ENCODE measurements around the gene LPAR2. TPM values are rescaled to one million over a fixed set of nuclear protein-coding genes. Genes with fewer than 3 reads are reported as not detected.

LPAR2 gene
- 0.66 and 0.87 TPM in 2 replicates for total RNA-seq

GRCh38 chr19:19627621-19628500 lies at the start of gene LPAR2:
Gene LPAR2, minus strand, starts transcription at chr19:19628220. Its CDS starts 945 bp downstream, at chr19:19627275.

DNA sequence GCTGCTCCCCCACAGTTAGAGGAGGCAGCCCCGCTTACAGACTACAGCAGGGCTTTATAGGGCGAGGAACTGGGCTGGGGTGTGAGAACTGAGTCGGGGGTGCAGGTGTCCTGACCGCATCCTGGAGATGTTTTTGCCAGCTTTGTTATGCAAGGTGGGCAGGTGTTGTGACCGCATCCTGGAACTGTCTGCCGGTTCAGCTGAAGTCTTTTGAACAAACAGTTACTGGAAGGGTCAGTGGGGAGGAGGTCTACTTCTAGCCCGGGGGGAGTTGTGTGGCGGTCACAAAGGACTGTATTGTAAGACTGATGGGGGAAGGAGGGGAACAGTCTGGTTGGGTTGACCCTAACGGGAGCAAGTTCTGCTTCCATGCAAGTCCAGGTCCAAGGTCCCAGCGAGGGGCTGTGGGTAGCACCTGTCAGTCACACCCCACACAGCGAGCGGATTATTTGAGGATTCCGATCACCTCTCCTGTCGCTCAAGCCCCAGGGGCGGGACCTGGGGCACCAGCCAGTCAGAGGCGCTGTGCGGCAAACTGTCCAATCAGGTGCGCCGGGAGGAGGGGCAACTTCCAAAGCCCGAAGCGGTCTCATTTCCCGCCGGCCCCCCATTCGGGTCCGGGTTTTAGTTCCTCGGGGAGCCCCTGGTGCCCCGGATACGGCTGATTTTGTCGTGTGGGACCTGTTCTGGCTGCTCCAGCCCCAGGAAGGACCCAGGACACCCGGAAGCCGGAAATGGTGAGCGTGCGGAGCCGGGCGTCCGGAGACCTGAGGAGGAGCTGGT lies 40.4 kb upstream of the LPAR2 start, which contains the start of gene ZNF101:
ZNF101 (plus strand) TSS at position 610 of the 783 bp plus-strand sequence; CDS start at position 735, 125 bp downstream.

GRCh38 chr19:19663256-19664120 lies 35.5 kb upstream of the LPAR2 start, which contains the start of gene ATP13A1:
Gene ATP13A1, minus strand, starts transcription at chr19:19663676. Its CDS starts 10 bp downstream, at chr19:19663666.

GRCh38 chr19:19643158-19644053 lies 15.4 kb upstream of the LPAR2 start, which contains the start of gene GMIP:
Gene GMIP, minus strand, starts transcription at chr19:19643657. Its CDS starts 128 bp downstream, at chr19:19643529.

DNA sequence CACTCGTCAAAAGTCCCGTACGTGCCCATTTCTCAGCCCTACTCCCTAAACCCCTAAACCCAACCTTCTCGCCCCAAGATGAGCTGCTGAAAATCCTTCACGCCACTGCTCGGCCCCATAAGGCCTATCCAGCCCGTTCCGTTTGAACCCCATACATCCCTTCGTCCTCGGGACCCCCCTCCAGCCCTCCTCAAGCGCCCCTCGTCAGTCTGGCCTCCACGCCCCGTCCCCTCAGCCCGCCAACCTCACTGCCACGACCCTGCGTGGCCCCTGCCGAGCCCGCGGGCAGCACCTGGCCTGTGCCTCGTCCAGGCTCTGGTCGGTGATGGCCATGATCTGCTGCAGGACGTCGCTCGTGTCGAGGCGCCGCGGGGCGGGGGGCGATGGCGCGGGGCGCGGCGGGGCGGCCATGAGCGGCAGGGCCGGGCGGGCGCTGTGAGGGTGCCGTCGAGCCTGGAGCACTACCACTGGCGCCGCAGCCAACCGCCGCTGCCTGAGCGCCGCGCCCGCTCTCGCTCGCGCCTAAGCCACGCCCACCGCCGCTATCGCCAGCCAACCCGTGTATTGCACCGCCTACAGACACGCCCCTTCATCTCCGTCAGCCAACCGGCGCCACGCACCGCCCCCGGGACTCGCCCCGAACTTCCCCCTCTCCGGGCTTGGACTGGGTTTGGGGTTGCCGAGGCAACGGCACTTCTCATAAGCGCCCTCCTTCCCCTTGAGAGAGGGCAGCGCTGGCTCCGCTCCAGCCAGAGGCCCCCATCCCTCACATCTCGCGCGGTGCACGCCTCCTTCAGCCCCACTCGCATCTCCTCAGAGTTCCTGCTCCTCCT lies 9.6 kb downstream of the LPAR2 start, which contains the start of gene PBX4:
PBX4 (minus strand) TSS at position 469 of the 833 bp plus-strand sequence; CDS start at position 411, 58 bp downstream.

Other genes with a start within 250 kb of the LPAR2 start
- gene GATAD2A, start 222.5 kb downstream of the LPAR2 start, total RNA-seq = 50.5 and 76.6 TPM in 2 replicates
- gene TSSK6, start 112.7 kb downstream of the LPAR2 start, total RNA-seq = 2.0 and 3.5 TPM in 2 replicates
- gene NDUFA13, start 112.0 kb downstream of the LPAR2 start, total RNA-seq = 110 and 181 TPM in 2 replicates
- gene YJEFN3, start 99.3 kb downstream of the LPAR2 start, total RNA-seq = 1.00 and 1.2 TPM in 2 replicates
- 0.11 and 0.62 TPM in 2 replicates for gene CILP2, start 90.0 kb downstream of the LPAR2 start, total RNA-seq
- 1.9 and 2.8 TPM in 2 replicates for gene PBX4, start 9.5 kb downstream of the LPAR2 start, total RNA-seq
- 3.1 and 5.7 TPM in 2 replicates for gene GMIP, start 15.4 kb upstream of the LPAR2 start, total RNA-seq
- 110 and 138 TPM in 2 replicates for gene ATP13A1, start 35.5 kb upstream of the LPAR2 start, total RNA-seq
- 5.5 and 8.0 TPM in 2 replicates for gene ZNF101, start 40.6 kb upstream of the LPAR2 start, total RNA-seq
- 5.2 and 8.4 TPM in 2 replicates for gene ZNF14, start 104.9 kb upstream of the LPAR2 start, total RNA-seq
- gene ZNF506, start 193.5 kb upstream of the LPAR2 start, total RNA-seq = 7.1 and 12.7 TPM in 2 replicates
- 1.9 and 2.1 TPM in 2 replicates for gene ZNF253, start 237.7 kb upstream of the LPAR2 start, total RNA-seq

All from uterine smooth muscle cell (primary cell).